Measurements from ENCODE around the gene CBFA2T3. TPM values are rescaled to one million over a fixed set of nuclear protein-coding genes. Genes with fewer than 3 reads are reported as not detected.

The CBFA2T3 gene
- total RNA-seq, 1 experiment from 2014 or later, result 2.9 TPM

DNA sequence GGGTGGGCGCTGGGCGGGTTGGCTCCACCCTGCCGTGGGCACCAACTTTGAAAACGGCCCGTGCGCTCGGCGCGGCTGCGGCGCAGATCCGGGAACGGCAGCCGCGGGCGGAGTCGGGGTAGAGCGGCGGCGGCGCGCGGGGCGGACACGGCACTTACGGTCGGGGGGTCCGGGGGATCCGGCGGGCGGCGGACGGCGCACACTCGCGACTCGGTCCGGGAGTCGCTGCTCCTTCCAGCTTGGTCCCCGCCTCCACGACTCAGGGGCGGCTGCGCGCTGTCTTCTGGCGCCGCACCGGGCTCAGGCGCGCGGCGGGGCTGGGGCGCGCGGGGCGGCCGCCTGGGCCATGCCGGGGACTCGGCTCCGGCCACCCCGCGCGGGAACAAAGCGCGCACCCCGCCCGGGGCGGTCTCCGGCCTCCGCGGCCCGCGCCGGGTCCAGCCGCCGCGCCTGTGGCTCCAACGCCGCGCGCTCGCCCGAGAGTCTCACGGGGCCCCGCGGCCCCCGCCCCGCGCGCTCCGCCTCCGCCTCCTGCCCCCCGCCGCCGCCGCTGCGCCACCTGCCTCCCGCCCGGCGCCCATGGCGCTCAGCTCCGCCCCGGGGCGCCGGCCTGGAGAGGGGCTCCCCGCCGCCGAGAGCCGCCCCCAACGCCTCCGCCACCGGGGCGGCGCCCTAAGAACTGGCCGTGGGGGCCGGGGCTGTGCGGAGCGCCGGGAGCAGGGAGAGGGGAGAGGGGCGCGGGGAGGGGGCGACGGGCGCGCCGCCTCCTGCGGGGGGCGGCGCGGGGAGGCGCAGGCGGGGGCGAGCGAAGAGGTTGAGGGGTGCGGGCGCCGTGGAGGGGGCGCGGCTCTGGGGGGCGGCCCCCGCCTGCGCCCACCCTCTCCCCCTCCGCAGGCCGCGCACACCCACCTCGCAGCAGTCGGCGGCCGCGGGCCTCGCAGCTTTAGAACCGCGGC is 35.9 kb downstream of the CBFA2T3 start:
- Histone ChIP-seq H3K56ac (ENCODE audit: insufficient read length, low read depth, low read length) (no peak overlapping the region), H3T11ph (ENCODE audit: low read length) (no peak overlapping the region), H2AK5ac (ENCODE audit: insufficient read length, low read length) (no peak overlapping the region), H3K4me1 (ENCODE audit: insufficient read depth, low read length) (no peaks in the 10 kb centered on the region), H3K23me2 (ENCODE audit: insufficient read length, low read depth, low read length, poor library complexity, severe bottlenecking) (peaks cover 4% of the 10 kb centered on the region), H3K14ac (ENCODE audit: insufficient read depth, low read length) (no peak overlapping the region), H4K20me1 (ENCODE audit: control insufficient read depth, insufficient read depth, insufficient read length) (peaks cover 4% of the 10 kb centered on the region), H2BK20ac (ENCODE audit: low read depth, low read length, poor library complexity, severe bottlenecking) (no peak overlapping the region), H3K27ac (ENCODE audit: insufficient read length, low read depth, low read length) (no peak overlapping the region), H3K9me3 (ENCODE audit: control insufficient read depth, low read depth, low read length) (no peaks in the 10 kb centered on the region), H3K79me2 (ENCODE audit: insufficient read depth, low read length) (no peaks in the 10 kb centered on the region), H2AFZ (ENCODE audit: low read length) (no peak overlapping the region), H3K27me3 (ENCODE audit: insufficient read depth, low read length) (peaks cover 8% of the 10 kb centered on the region; the same call in 1 of the 2 replicates), H2BK12ac (ENCODE audit: insufficient read length, low read depth, low read length) (no peak overlapping the region), H4K5ac (ENCODE audit: insufficient read length, low read depth, low read length) (no peak overlapping the region), H3K9ac (ENCODE audit: extremely low read depth, insufficient read length, low read length) (no peak overlapping the region), H3K18ac (ENCODE audit: insufficient read length, low read depth, low read length) (no peak overlapping the region), H4K91ac (ENCODE audit: insufficient read length, low read depth, low read length) (no peak overlapping the region), H2BK5ac (ENCODE audit: insufficient read length, low read length) (no peak overlapping the region), H2BK120ac (ENCODE audit: low read depth, low read length, poor library complexity, severe bottlenecking) (no peak overlapping the region), H3K79me1 (ENCODE audit: insufficient read depth, low read depth, low read length, poor library complexity, severe bottlenecking) (no peaks in the 10 kb centered on the region), H3K4me2 (ENCODE audit: insufficient read depth, insufficient read length, low read length) (peak overlapping the region; percentile 28), H3K4ac (ENCODE audit: low read depth, low read length) (no peak overlapping the region), H2BK15ac (ENCODE audit: low read depth, low read length) (no peak overlapping the region), H3K23ac (ENCODE audit: insufficient read length, low read depth, low read length) (no peak overlapping the region), H4K8ac (replicated peaks; ENCODE audit: insufficient read length, low read depth, low read length) (no peak overlapping the region)
- no peaks in the 10 kb centered on the region for H3K9me3 Mint-ChIP-seq
- H3K4me1 Mint-ChIP-seq, result peaks cover 0 to 4% of the 10 kb centered on the region in 2 experiments; a peak in 1 of 4 replicates
- H3K27ac Mint-ChIP-seq, result no peak overlapping the region
- no peaks in the 10 kb centered on the region for H3K36me3 Mint-ChIP-seq (ENCODE audit: insufficient read depth in 1 of 3, low read depth in 3 of 3)
- DNase-seq, result no peak
- WGBS (ENCODE audit: extremely low coverage, insufficient read length, low lambda C conversion rate), result no CpG with 5 or more reads among the region's 152 CpGs
- peak overlapping the region; percentile 33 to 50; a peak in 3 of 5 replicates for H3K4me3 Mint-ChIP-seq
- TF ChIP-seq, protein P1, sequence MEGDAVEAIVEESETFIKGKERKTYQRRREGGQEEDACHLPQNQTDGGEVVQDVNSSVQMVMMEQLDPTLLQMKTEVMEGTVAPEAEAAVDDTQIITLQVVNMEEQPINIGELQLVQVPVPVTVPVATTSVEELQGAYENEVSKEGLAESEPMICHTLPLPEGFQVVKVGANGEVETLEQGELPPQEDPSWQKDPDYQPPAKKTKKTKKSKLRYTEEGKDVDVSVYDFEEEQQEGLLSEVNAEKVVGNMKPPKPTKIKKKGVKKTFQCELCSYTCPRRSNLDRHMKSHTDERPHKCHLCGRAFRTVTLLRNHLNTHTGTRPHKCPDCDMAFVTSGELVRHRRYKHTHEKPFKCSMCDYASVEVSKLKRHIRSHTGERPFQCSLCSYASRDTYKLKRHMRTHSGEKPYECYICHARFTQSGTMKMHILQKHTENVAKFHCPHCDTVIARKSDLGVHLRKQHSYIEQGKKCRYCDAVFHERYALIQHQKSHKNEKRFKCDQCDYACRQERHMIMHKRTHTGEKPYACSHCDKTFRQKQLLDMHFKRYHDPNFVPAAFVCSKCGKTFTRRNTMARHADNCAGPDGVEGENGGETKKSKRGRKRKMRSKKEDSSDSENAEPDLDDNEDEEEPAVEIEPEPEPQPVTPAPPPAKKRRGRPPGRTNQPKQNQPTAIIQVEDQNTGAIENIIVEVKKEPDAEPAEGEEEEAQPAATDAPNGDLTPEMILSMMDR (conservative IDR thresholded peaks at IDR 0.05), result no peak
- peaks cover 66% of the 10 kb centered on the region for H3K27me3 Mint-ChIP-seq (ENCODE audit: low read depth)

Data from H9 (cell line).